Heart right ventricle (tissue), 16 donors: ENCODE data around the gene PSEN2. TPM values are rescaled to one million over a fixed set of nuclear protein-coding genes. Genes with fewer than 3 reads are reported as not detected.

Experiments used
- ATAC-seq, 8 donors: fragments of 200-7000 bp; cut with Tn5 transposase; one replicate each; pipeline ENCODE4 v1.9.1; 2020; ENCODE audit warnings: mild to moderate bottlenecking in 8 of 8, moderate library complexity in 8 of 8, moderate number of reproducible peaks in 1 of 8
- DNase-seq, 2 donors: peaks; one replicate each; pipeline ENCODE4 v3.0.0-alpha.2; 2020
- H3K27ac ChIP-seq, 10 donors: fragments of 200-600 bp; sonication (generic) in 2 of 10; one replicate each; pipeline versions ENCODE4 v1.5.0 to v1.8.0; 2020 to 2022; ENCODE audit warnings: mild to moderate bottlenecking in 3 of 10
- H3K27me3 ChIP-seq, 7 donors: fragments of 200-600 bp; one replicate each; pipeline ENCODE4 v1.8.0; 2021 to 2022; ENCODE audit warnings: mild to moderate bottlenecking in 2 of 7
- H3K36me3 ChIP-seq, 9 donors: fragments of 200-600 bp; sonication (generic) in 1 of 9; one replicate each; pipeline versions ENCODE4 v1.5.0 to v1.8.0; 2020 to 2022; ENCODE audit warnings: mild to moderate bottlenecking in 2 of 9
- H3K4me1 ChIP-seq, 9 donors: fragments of 200-600 bp; sonication (generic) in 1 of 9; one replicate each; pipeline versions ENCODE4 v1.5.0 to v1.8.0; 2020 to 2022; ENCODE audit warnings: mild to moderate bottlenecking in 4 of 9
- H3K4me3 ChIP-seq, 10 donors: fragments of 200-600 bp; sonication (generic) in 2 of 10; one replicate each; pipeline versions ENCODE4 v1.5.0 to v1.8.0; 2020 to 2022; ENCODE audit warnings: mild to moderate bottlenecking in 7 of 10, moderate library complexity in 2 of 10
- H3K9me3 ChIP-seq, 11 donors: fragments of 200-600 bp in 10 of 11; sonication (generic) in 2 of 11; one replicate each; pipeline versions ENCODE4 v1.5.0 to v1.8.0; 2013 to 2022; ENCODE audit warnings: mild to moderate bottlenecking in 2 of 11, control low read depth in 1 of 11, moderate library complexity in 1 of 11
- WGBS, 2 donors: extraction: QIAGEN DNeasy Blood & Tissue Kit; methylation state at CpG; one replicate each; pipeline ENCODE4 v1.1.7; 2013; ENCODE audit warnings: inconsistent platforms in 1 of 2; 5-methylcytosine and 5-hydroxymethylcytosine counted together
- intact Hi-C, 10 donors: fragments of 100-400 bp; cut with DNase I; formaldehyde crosslinking; loops; one replicate each; pipeline versions ENCODE4 v1.11.1 to v1.14.2; 2022
- polyA plus RNA-seq, 2 donors: library from polyadenylated mRNA; stranded (reverse); fragments of 200-250 nt; gene quantifications; one replicate each; pipeline ENCODE4 v1.2.3, GENCODE V29; 2013
- total RNA-seq, 10 donors: library from RNA; stranded (reverse); fragmentation: NEBNext Ultra II Directional in 3 of 10; extraction: Animal tissue kit (Norgen Biotek cat#: 25700) in 3 of 10; gene quantifications; one replicate each; pipeline versions ENCODE4 v1.2.1 to v1.2.4, GENCODE V29; 2021 to 2023
- TF ChIP-seq, protein P1 (sequence below), 9 donors: fragments of 200-600 bp; sonication (generic) in 2 of 9; IDR thresholded peaks; one replicate each; pipeline versions ENCODE4 v1.5.0 to v1.8.0; 2021 to 2022; ENCODE audit warnings: antibody characterized with exemption in 9 of 9, mild to moderate bottlenecking in 5 of 9, moderate library complexity in 1 of 9
- donor health status: Arrhythmogenic right ventricular cardiomyopathy.
- donor health status: ischemic (EF 13 %, LVEDD 7.1; RV severe dilation, severe dysfunction).
- donor health status: healthy with polysubstance abuse.
- donor health status: DM: no; HTN: yes; CAD: no.
- donor health status: DM: no; HTN: no; CAD: no.
- donor health status: ischemic (EF 25% LVEDD 6.9; RV normal size, moderate dysfunction).
- donor health status: ischemic (EF 25% LVEDD 5.7; RV mildly dilated, moderate dysfunction).
- donor health status: healthy.
- donor health status: DM: yes; HTN: yes; CAD: no.
- donor health status: Ischemic cardiomyopathy.
- donor health status: ischemic (EF 35%, LVEDD 5.7; RV mildly dilated, moderate dysfunction).
- donor health status: nonischemic (EF 11% LVEDD 7.7; RV severe dilation, severe dysfunction).
- donor health status: DM: yes; HTN: yes; CAD: no.
- donor health status: PGD.
- donor health status: ischemic (EF 29% LVEDD 5.4; RV normal size, mild dysfunction).
- donor health status: nonischemic (EF 23%, LVEDD 6.1; RV moderate dilation, normal function).

PSEN2 gene
- total and polyA plus RNA-seq, 12 donors: 12.9 to 25.8 (median 19.2) TPM

DNA sequence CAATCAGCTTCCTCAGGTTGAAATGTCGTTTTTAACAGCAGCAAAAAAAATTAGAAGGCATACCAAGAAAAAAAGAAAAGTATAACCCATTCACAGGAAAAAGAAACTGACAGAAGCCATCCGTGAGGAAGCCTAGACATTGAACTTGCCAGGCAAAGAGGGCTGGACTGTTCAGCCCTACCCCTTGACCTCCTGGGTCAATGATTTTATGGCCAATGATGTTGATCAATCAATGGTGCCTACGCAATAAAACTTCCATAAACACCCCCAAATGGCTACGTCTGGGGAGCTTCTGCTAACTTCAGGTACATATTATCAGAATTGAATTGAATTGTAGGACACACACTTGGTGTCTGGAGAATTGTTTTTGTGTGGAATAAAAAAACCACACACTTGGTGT is 4.8 kb upstream of the PSEN2 start:
- TF ChIP-seq, protein P1, sequence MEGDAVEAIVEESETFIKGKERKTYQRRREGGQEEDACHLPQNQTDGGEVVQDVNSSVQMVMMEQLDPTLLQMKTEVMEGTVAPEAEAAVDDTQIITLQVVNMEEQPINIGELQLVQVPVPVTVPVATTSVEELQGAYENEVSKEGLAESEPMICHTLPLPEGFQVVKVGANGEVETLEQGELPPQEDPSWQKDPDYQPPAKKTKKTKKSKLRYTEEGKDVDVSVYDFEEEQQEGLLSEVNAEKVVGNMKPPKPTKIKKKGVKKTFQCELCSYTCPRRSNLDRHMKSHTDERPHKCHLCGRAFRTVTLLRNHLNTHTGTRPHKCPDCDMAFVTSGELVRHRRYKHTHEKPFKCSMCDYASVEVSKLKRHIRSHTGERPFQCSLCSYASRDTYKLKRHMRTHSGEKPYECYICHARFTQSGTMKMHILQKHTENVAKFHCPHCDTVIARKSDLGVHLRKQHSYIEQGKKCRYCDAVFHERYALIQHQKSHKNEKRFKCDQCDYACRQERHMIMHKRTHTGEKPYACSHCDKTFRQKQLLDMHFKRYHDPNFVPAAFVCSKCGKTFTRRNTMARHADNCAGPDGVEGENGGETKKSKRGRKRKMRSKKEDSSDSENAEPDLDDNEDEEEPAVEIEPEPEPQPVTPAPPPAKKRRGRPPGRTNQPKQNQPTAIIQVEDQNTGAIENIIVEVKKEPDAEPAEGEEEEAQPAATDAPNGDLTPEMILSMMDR (IDR thresholded peaks at IDR 0.05): no peak
- DNase-seq (no peak), ATAC-seq (no peak)
- Histone ChIP-seq H3K27ac (no peak overlapping the region), H3K36me3 (no peaks in the 10 kb centered on the region), H3K9me3 (no peaks in the 10 kb centered on the region), H3K4me3 (no peak overlapping the region), H3K27me3 (no peaks in the 10 kb centered on the region), H3K4me1 (peaks cover 0 to 5% (median under 1%) of the 10 kb centered on the region in 9 donors)
- whole genome bisulfite sequencing, 2 donors: 77 to 79% methylated on average over 4 of the region's 4 CpGs
- intact Hi-C loops: no loop called here

DNA sequence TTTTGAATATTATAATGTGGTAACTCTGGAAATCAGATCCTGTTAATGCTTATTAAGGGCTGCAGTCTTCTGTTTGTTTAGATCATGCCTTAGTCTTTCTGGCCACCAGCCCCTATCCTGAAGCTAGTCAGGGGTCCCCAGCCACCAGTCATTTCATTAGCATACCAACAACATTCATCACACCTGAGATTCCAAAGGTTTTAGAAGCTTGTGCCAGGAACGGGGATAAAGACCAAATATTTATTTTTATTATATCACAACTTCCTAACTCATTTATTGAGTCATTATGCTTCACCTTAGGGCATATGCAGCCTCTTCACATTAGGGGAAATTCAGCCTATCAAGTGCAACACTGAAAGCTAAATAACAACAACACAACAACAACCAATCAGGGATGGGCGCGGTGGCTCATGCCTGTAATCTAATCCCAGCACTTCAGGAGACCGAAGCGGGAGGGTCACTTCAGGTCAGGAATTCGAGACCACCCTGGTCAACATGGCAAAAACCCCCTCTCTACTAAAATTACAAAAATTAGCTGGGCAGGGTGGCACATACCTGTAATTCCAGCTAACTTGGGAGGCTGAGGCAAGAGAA is 2.9 kb upstream of the PSEN2 start:
- intact Hi-C loops: no loop called here
- H3K4me1 ChIP-seq: peaks cover 11 to 22% (median 20%) of the 10 kb centered on the region in 9 donors
- TF ChIP-seq, protein P1 (IDR thresholded peaks at IDR 0.05): no peak
- no peak for DNase-seq
- no peak overlapping the region for H3K4me3 ChIP-seq
- H3K36me3 ChIP-seq: no peaks in the 10 kb centered on the region
- ATAC-seq: no peak
- no peaks in the 10 kb centered on the region for H3K27me3 ChIP-seq
- H3K27ac ChIP-seq: no peak overlapping the region
- 89% methylated on average over 6 of the region's 6 CpGs for WGBS, 2 donors
- H3K9me3 ChIP-seq: no peaks in the 10 kb centered on the region

DNA sequence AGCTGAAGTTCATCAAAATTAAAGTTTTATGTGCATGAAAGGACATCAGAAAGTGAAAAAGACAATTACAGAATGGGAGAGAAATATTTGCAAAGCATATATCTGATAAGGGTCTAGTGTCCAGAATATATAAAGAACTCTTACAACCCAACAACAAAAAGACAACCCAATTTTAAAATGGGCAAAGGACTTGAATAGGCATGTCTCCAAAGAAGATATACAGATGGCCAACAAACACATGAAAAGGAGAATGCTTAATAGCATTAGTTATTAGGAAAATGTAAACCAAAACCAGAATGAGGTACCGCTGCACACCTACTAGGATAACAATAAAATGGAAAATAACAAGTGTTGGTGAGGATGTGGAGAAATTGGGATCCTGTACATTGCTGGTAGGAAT is 1.7 kb upstream of the PSEN2 start:
- H3K9me3 ChIP-seq: no peaks in the 10 kb centered on the region
- WGBS, 2 donors: 100% methylated on average over 1 of the region's 1 CpG
- intact Hi-C loops: no loop called here
- no peak overlapping the region for H3K27ac ChIP-seq
- no peak overlapping the region for H3K4me3 ChIP-seq
- peaks cover 11 to 34% (median 22%) of the 10 kb centered on the region in 9 donors for H3K4me1 ChIP-seq
- no peaks in the 10 kb centered on the region for H3K27me3 ChIP-seq
- TF ChIP-seq, protein P1 (IDR thresholded peaks at IDR 0.05): no peak
- H3K36me3 ChIP-seq: no peaks in the 10 kb centered on the region
- ATAC-seq (no peak), DNase-seq (no peak)

DNA sequence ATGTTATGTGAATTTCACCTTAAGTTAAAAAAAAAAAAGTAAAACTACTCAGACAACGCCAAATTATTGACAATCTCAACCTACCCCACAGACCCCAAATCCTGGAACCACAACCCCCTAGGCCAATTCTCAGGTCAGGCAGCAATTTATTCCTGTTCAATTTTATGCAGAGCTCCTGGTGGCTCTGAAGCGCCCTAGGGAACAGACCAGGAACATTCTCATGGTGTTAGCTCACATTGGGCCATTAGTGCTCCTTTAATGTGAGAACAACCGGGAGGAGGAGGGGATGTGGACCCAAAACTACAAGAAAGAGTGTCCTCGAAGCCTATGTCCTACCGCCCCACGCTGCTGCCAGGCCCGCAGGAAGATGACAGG is 403 bp upstream of the PSEN2 start:
- Histone ChIP-seq H3K9me3 (no peaks in the 10 kb centered on the region), H3K27me3 (no peaks in the 10 kb centered on the region), H3K27ac (peak overlapping the region in 9 of 10 donors; percentile 69 to 90 (median 81)), H3K4me3 (peak overlapping the region; percentile 63 to 90 (median 80)), H3K36me3 (peaks cover 0 to 3% (median 0%) of the 10 kb centered on the region in 9 donors), H3K4me1 (peaks cover 11 to 46% (median 23%) of the 10 kb centered on the region in 9 donors)
- ATAC-seq (no peak), DNase-seq (no peak)
- WGBS, 2 donors: 19 to 24% methylated on average over 7 of the region's 7 CpGs
- TF ChIP-seq, protein P1 (IDR thresholded peaks at IDR 0.05): no peak
- intact Hi-C loops: no loop called here
